ENCODE results near the gene NDUFV3. TPM values are rescaled to one million over a fixed set of nuclear protein-coding genes. Genes with fewer than 3 reads are reported as not detected.
"Not testable (repeated sequence)": the region's sequence is repeated elsewhere in the genome, so short reads cannot be mapped to it uniquely, and the experiment has no call there.

Gene NDUFV3
- total and polyA plus RNA-seq, 2 of the 13 experiments (the other 11 are each of a cell fraction or from before 2014, with no cell fraction given), result 14.2 to 29.6 TPM

- TF ChIP-seq ZNF260 (CRISPR knock-in tag; IDR thresholded peaks at IDR 0.05; ENCODE audit: borderline replicate concordance, low read depth), result no peak
- TF ChIP-seq, protein P1, sequence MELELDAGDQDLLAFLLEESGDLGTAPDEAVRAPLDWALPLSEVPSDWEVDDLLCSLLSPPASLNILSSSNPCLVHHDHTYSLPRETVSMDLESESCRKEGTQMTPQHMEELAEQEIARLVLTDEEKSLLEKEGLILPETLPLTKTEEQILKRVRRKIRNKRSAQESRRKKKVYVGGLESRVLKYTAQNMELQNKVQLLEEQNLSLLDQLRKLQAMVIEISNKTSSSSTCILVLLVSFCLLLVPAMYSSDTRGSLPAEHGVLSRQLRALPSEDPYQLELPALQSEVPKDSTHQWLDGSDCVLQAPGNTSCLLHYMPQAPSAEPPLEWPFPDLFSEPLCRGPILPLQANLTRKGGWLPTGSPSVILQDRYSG (CRISPR knock-in tag; IDR thresholded peaks at IDR 0.05), result no peak
These were observed 45.0 kb downstream of the NDUFV3 start (continued) for GRCh38 chr21:42937960-42938605.

DNA sequence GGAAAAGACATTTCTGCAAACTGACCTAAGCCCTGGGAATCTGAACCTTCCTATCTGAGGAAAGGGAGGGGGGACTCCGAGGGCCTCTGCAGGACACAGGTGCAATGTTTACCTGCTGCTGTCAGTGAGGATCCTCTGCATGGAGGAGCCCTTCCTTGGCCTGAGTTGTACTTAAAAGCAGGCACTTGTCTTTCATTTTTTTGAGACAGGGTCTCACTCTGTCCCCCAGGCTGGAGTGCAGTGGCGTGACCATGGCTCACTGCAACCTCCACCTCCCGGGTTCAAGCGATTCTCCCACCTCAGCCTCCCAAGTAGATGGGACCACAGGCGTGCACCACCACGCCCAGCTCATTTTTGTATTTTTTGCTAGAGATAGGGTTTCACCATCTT is 45.5 kb downstream of the NDUFV3 start:
- H3K36me3 ChIP-seq (replicated peaks in 1 of 2; ENCODE audit: control insufficient read depth in 1 of 2, insufficient read depth in 2 of 2, low read length in 2 of 2); H3K27ac ChIP-seq (ENCODE audit: extremely low read length, insufficient read depth, low read length); H2AFZ ChIP-seq (ENCODE audit: low read length); DNase-seq (ENCODE audit: low spot score); CTCF ChIA-PET (ENCODE audit: low intra/inter-chr PET ratio, low total read pairs); intact Hi-C loops (cut with micrococcal nuclease; ENCODE audit: unreplicated experiment); H3K79me2 ChIP-seq (ENCODE audit: insufficient read depth, low read length); POLR2A ChIA-PET; H3K4me3 ChIP-seq (replicated peaks in 1 of 3; ENCODE audit: insufficient read depth in 1 of 3, low read depth in 2 of 3, low read length in 3 of 3); H3K27me3 ChIP-seq (ENCODE audit: control insufficient read depth in 1 of 2, insufficient read depth in 2 of 2, low read length in 2 of 2); in situ Hi-C loops (cut with HindIII; ENCODE audit: extremely low pct_ligation_motif_present, low pct_unique_long_range_greater_than_20kb); BruUV-seq (replicated peaks); FAIRE-seq; H3K9ac ChIP-seq (ENCODE audit: insufficient read depth, low read depth, low read length); H3K9me3 ChIP-seq (ENCODE audit: low read length); ATAC-seq; H4K20me1 ChIP-seq (ENCODE audit: insufficient read depth, low read length); H3K4me2 ChIP-seq (ENCODE audit: low read depth, low read length): not testable (repeated sequence)
- H3K4me1 ChIP-seq (ENCODE audit: insufficient read depth, low read length), result peaks cover 41% of the 10 kb centered on the region
- WGBS (ENCODE audit: low lambda C conversion rate), result 81% methylated on average over 5 of the region's 6 CpGs

- no TSS peak for BruUV-seq (replicated peaks)
- ChIA-PET CTCF (ENCODE audit: low intra/inter-chr PET ratio, low total read pairs) (no interaction called here), POLR2A (no interaction called here)
- peaks cover 35% of the 10 kb centered on the region for H3K4me1 ChIP-seq (ENCODE audit: insufficient read depth, low read length)
- in situ Hi-C loops (cut with HindIII; ENCODE audit: extremely low pct_ligation_motif_present, low pct_unique_long_range_greater_than_20kb) (no loop called here), intact Hi-C loops (cut with micrococcal nuclease; ENCODE audit: unreplicated experiment) (no loop called here)
- FAIRE-seq, result no peak
- no peaks in the 10 kb centered on the region for H3K79me2 ChIP-seq (ENCODE audit: insufficient read depth, low read length)
- ATAC-seq, result peak; percentile 42; the same call in 1 of the 3 replicates
- DNase-seq (ENCODE audit: low spot score), result peak; percentile 27
- no peak overlapping the region for H2AFZ ChIP-seq (ENCODE audit: low read length)
- 48% methylated on average over 16 of the region's 16 CpGs for WGBS (ENCODE audit: low lambda C conversion rate)
- no peak overlapping the region for H3K4me3 ChIP-seq (replicated peaks in 1 of 3; ENCODE audit: insufficient read depth in 1 of 3, low read depth in 2 of 3, low read length in 3 of 3)
- TF ChIP-seq CEBPB (IDR thresholded peaks at IDR 0.05; ENCODE audit: borderline replicate concordance, low read depth, low read length), result peak; percentile 48; the same call in 1 of the 2 replicates
- TF ChIP-seq GPN1 (CRISPR knock-in tag; IDR thresholded peaks at IDR 0.05; ENCODE audit: borderline replicate concordance), result no peak
- no peak for TF ChIP-seq MATR3 (CRISPR knock-in tag; IDR thresholded peaks at IDR 0.05)
- H3K27ac ChIP-seq (ENCODE audit: extremely low read length, insufficient read depth, low read length), result no peak overlapping the region
- no peaks in the 10 kb centered on the region for H4K20me1 ChIP-seq (ENCODE audit: insufficient read depth, low read length)
- no peaks in the 10 kb centered on the region for H3K36me3 ChIP-seq (replicated peaks in 1 of 2; ENCODE audit: control insufficient read depth in 1 of 2, insufficient read depth in 2 of 2, low read length in 2 of 2)
- H3K9me3 ChIP-seq (ENCODE audit: low read length), result no peaks in the 10 kb centered on the region
- no peak overlapping the region for H3K9ac ChIP-seq (ENCODE audit: insufficient read depth, low read depth, low read length)
- peaks cover 0 to 5% of the 10 kb centered on the region in 2 experiments; a peak in 1 of 5 replicates for H3K27me3 ChIP-seq (ENCODE audit: control insufficient read depth in 1 of 2, insufficient read depth in 2 of 2, low read length in 2 of 2)
- H3K4me2 ChIP-seq (ENCODE audit: low read depth, low read length), result no peak overlapping the region
These were observed 46.7 kb downstream of the NDUFV3 start for GRCh38 chr21:42939582-42940413.
